ENCODE data around the gene RASA3. TPM values are rescaled to one million over a fixed set of nuclear protein-coding genes. Genes with fewer than 3 reads are reported as not detected.
"Not testable (repeated sequence)": the region's sequence is repeated elsewhere in the genome, so short reads cannot be mapped to it uniquely, and the experiment has no call there.

RASA3 gene
- polyA plus RNA-seq, 3 donors: 9.0 to 32.6 (median 16.6) TPM

- Histone ChIP-seq H3K27me3 (ENCODE audit: control insufficient read depth in 2 of 2, insufficient read depth in 2 of 2, low read length in 2 of 2) (no peaks in the 10 kb centered on the region), H3K4me3 (replicated peaks in 1 of 3; ENCODE audit: low read depth in 2 of 3, low read length in 3 of 3) (no peak overlapping the region), H3K36me3 (replicated peaks in 1 of 2; ENCODE audit: control insufficient read depth in 1 of 2, insufficient read depth in 2 of 2, low read length in 2 of 2) (no peaks in the 10 kb centered on the region), H2AFZ (ENCODE audit: insufficient read depth, low read depth, low read length, poor library complexity, severe bottlenecking) (no peak overlapping the region), H3K9me3 (replicated peaks in 1 of 2; ENCODE audit: control insufficient read depth in 1 of 2, insufficient read depth in 1 of 2, low read length in 2 of 2) (no peaks in the 10 kb centered on the region), H3K79me2 (ENCODE audit: insufficient read depth, low read length) (peaks cover 93% of the 10 kb centered on the region), H3K9ac (ENCODE audit: insufficient read depth, low read length, poor library complexity, severe bottlenecking) (no peak overlapping the region), H4K20me1 (ENCODE audit: insufficient read depth, low read length) (peaks cover 87% of the 10 kb centered on the region), H3K4me1 (ENCODE audit: control insufficient read depth in 1 of 2, insufficient read depth in 2 of 2, low read length in 2 of 2) (peaks cover 69 to 96% of the 10 kb centered on the region in 2 donors), H3K27ac (ENCODE audit: low read depth in 1 of 2, low read length in 2 of 2) (peak overlapping the region in 1 of 2 donors; percentile 29), H3K4me2 (replicated peaks; ENCODE audit: extremely low read depth, low read length, poor library complexity, severe bottlenecking) (no peak overlapping the region)
- Mint-ChIP-seq H3K9me3 (no peaks in the 10 kb centered on the region), H3K27ac (peak overlapping the region; percentile 39 to 92 (median 72)), H3K36me3 (peaks cover 34 to 35% of the 10 kb centered on the region in 2 donors), H3K4me1 (peaks cover 71% of the 10 kb centered on the region), H3K4me3 (peak overlapping the region in 1 of 2 donors; percentile 0), H3K27me3 (ENCODE audit: low read depth in 3 of 3) (peaks cover 0 to 3% (median 0%) of the 10 kb centered on the region in 3 donors)
- intact Hi-C loops (cut with micrococcal nuclease): loop anchor here in 1 of 2 donors (5.0 kb wide), 1 partner anchor 60 kb away; no protein-coding TSS in a partner anchor
- 83% methylated on average over 21 of the region's 21 CpGs for WGBS (ENCODE audit: insufficient coverage)
- no peak for TF ChIP-seq CTCF (IDR thresholded peaks at IDR 0.05)
- no peak for DNase-seq
Measured at GRCh38 chr13:114126789-114127472, 5.5 kb downstream of the RASA3 start.

GRCh38 chr13:114126086-114126485 is 6.3 kb downstream of the RASA3 start:
- H3K36me3 ChIP-seq (replicated peaks in 1 of 2; ENCODE audit: control insufficient read depth in 1 of 2, insufficient read depth in 2 of 2, low read length in 2 of 2); H3K4me3 Mint-ChIP-seq; H3K27me3 Mint-ChIP-seq (ENCODE audit: low read depth in 3 of 3); H3K9ac ChIP-seq (ENCODE audit: insufficient read depth, low read length, poor library complexity, severe bottlenecking); H3K27me3 ChIP-seq (ENCODE audit: control insufficient read depth in 2 of 2, insufficient read depth in 2 of 2, low read length in 2 of 2); H3K9me3 Mint-ChIP-seq; H3K9me3 ChIP-seq (replicated peaks in 1 of 2; ENCODE audit: control insufficient read depth in 1 of 2, insufficient read depth in 1 of 2, low read length in 2 of 2); H3K27ac ChIP-seq (ENCODE audit: low read depth in 1 of 2, low read length in 2 of 2); H3K4me3 ChIP-seq (replicated peaks in 1 of 3; ENCODE audit: low read depth in 2 of 3, low read length in 3 of 3); H3K4me2 ChIP-seq (replicated peaks; ENCODE audit: extremely low read depth, low read length, poor library complexity, severe bottlenecking); DNase-seq; H2AFZ ChIP-seq (ENCODE audit: insufficient read depth, low read depth, low read length, poor library complexity, severe bottlenecking): not testable (repeated sequence)
- peaks cover 70 to 98% of the 10 kb centered on the region in 2 donors for H3K4me1 ChIP-seq (ENCODE audit: control insufficient read depth in 1 of 2, insufficient read depth in 2 of 2, low read length in 2 of 2)
- peaks cover 93% of the 10 kb centered on the region for H3K79me2 ChIP-seq (ENCODE audit: insufficient read depth, low read length)
- peak overlapping the region in 6 of 7 donors; percentile 54 to 92 (median 71) for H3K27ac Mint-ChIP-seq
- H3K36me3 Mint-ChIP-seq: peaks cover 40% of the 10 kb centered on the region in 2 donors
- intact Hi-C loops (cut with micrococcal nuclease): loop anchor here in 1 of 2 donors (5.0 kb wide), 1 partner anchor 59 kb away; no protein-coding TSS in a partner anchor
- WGBS (ENCODE audit: insufficient coverage): 98% methylated on average over 5 of the region's 14 CpGs
- peaks cover 87% of the 10 kb centered on the region for H4K20me1 ChIP-seq (ENCODE audit: insufficient read depth, low read length)
- H3K4me1 Mint-ChIP-seq: peaks cover 77% of the 10 kb centered on the region
